Loucy (cell line): Measurements from ENCODE around the gene GSS.

ENCODE experiments used
- H2AFZ ChIP-seq: fragments of 200-600 bp; sonication (generic); 2 replicates; pipeline ENCODE4 v1.6.0; 2016; ENCODE audit warnings: antibody characterized with exemption, mild to moderate bottlenecking, low read length, moderate library complexity
- H3F3A ChIP-seq: fragments of 200-600 bp; 2 replicates; pipeline ENCODE4 v1.6.0; 2016; ENCODE audit warnings: antibody characterized with exemption, low read depth, mild to moderate bottlenecking
- H3K27me3 ChIP-seq: fragments of 200-600 bp; sonication (generic); 2 replicates; pipeline ENCODE4 v1.6.1; 2014; ENCODE audit warnings: low read length, mild to moderate bottlenecking; ENCODE audit not compliant: insufficient read depth, poor library complexity, severe bottlenecking
- H3K36me3 ChIP-seq: fragments of 200-600 bp; sonication (generic); 2 replicates; pipeline ENCODE4 v1.6.1; 2016; ENCODE audit warnings: low read length; ENCODE audit not compliant: insufficient read depth
- H3K4me1 ChIP-seq: fragments of 200-600 bp; sonication (generic); 2 replicates; pipeline ENCODE4 v1.5.1; 2014; ENCODE audit warnings: low read length, mild to moderate bottlenecking; ENCODE audit not compliant: insufficient read depth, poor library complexity, severe bottlenecking
- H3K4me2 ChIP-seq: fragments of 200-600 bp; sonication (generic); 2 replicates; pipeline ENCODE4 v1.6.0; 2014; ENCODE audit warnings: antibody characterized with exemption, low read length, low read depth, mild to moderate bottlenecking; ENCODE audit not compliant: poor library complexity, severe bottlenecking
- H3K4me3 ChIP-seq: fragments of 200-600 bp; sonication (generic); 2 replicates; pipeline ENCODE4 v1.5.1; 2014; ENCODE audit warnings: low read length, mild to moderate bottlenecking, mixed read lengths; ENCODE audit not compliant: poor library complexity, severe bottlenecking
- H3K79me2 ChIP-seq: fragments of 200-600 bp; sonication (generic); 2 replicates; pipeline ENCODE4 v1.6.1; 2014; ENCODE audit warnings: low read length; ENCODE audit not compliant: insufficient read depth
- H3K9ac ChIP-seq: fragments of 200-600 bp; sonication (generic); 2 replicates; pipeline ENCODE4 v1.6.0; 2014; ENCODE audit warnings: mild to moderate bottlenecking, low read depth, low read length, moderate library complexity; ENCODE audit not compliant: poor library complexity, severe bottlenecking
- H3K9me2 ChIP-seq: fragments of 200-600 bp; sonication (generic); replicated peaks from 2 replicates; pipeline ENCODE4 v1.6.1; 2016; ENCODE audit warnings: low read depth, low read length, mixed read lengths
- H3K9me3 ChIP-seq: fragments of 200-600 bp; sonication (generic); 2 replicates; pipeline ENCODE4 v1.6.1; 2014; ENCODE audit warnings: mild to moderate bottlenecking, antibody characterized with exemption, low read length, low read depth; ENCODE audit not compliant: insufficient read depth
- H4K20me1 ChIP-seq: fragments of 200-600 bp; sonication (generic); 2 replicates; pipeline ENCODE4 v1.6.0; 2014; ENCODE audit warnings: antibody characterized with exemption, low read length, mild to moderate bottlenecking; ENCODE audit not compliant: insufficient read depth, poor library complexity, severe bottlenecking
- CTCF ChIP-seq: fragments of 200-600 bp; sonication (generic); conservative IDR thresholded peaks from 2 replicates; pipeline ENCODE4 v1.5.1; 2014; ENCODE audit warnings: mild to moderate bottlenecking, antibody characterized with exemption, low read length
- EZH2phosphoT487 ChIP-seq: fragments of 200-600 bp; IDR thresholded peaks from 2 replicates; pipeline ENCODE4 v1.6.1; 2018; ENCODE audit warnings: antibody characterized with exemption, mild to moderate bottlenecking, moderate library complexity, borderline replicate concordance

GSS gene

GRCh38 chr20:34923414-34923813 is 32.2 kb downstream of the GSS start:
- Histone ChIP-seq H3K9me3 (no peaks in the 10 kb centered on the region), H3K79me2 (no peaks in the 10 kb centered on the region), H2AFZ (no peak overlapping the region), H3K4me3 (no peak overlapping the region), H3F3A (no peaks in the 10 kb centered on the region), H4K20me1 (no peaks in the 10 kb centered on the region), H3K36me3 (peaks cover 5% of the 10 kb centered on the region; the same call in 1 of the 2 replicates), H3K9ac (no peak overlapping the region), H3K27me3 (no peaks in the 10 kb centered on the region), H3K9me2 (no peaks in the 10 kb centered on the region), H3K4me2 (no peak overlapping the region), H3K4me1 (peaks cover 8% of the 10 kb centered on the region)
- TF ChIP-seq CTCF, result no peak
- no peak for TF ChIP-seq EZH2phosphoT487

- no peak overlapping the region for H3K4me2 ChIP-seq
- no peaks in the 10 kb centered on the region for H3K79me2 ChIP-seq
- H2AFZ ChIP-seq, result no peak overlapping the region
- H3K9ac ChIP-seq, result no peak overlapping the region
- H3K9me2 ChIP-seq, result no peaks in the 10 kb centered on the region
- H3K27me3 ChIP-seq, result no peaks in the 10 kb centered on the region
- H3K4me1 ChIP-seq, result peaks cover 8% of the 10 kb centered on the region
- no peaks in the 10 kb centered on the region for H3K9me3 ChIP-seq
- no peak overlapping the region for H3K4me3 ChIP-seq
- TF ChIP-seq CTCF, result no peak
- TF ChIP-seq EZH2phosphoT487, result no peak
- peaks cover 3% of the 10 kb centered on the region; the same call in 1 of the 2 replicates for H3K36me3 ChIP-seq
- H3F3A ChIP-seq, result no peaks in the 10 kb centered on the region
- H4K20me1 ChIP-seq, result no peaks in the 10 kb centered on the region
Observed at GRCh38 chr20:34922654-34923381, 32.8 kb downstream of the GSS start.

GRCh38 chr20:34921436-34921835 is 34.2 kb downstream of the GSS start:
- TF ChIP-seq EZH2phosphoT487 (no peak), CTCF (no peak)
- Histone ChIP-seq H3K4me3 (no peak overlapping the region), H3K9me2 (no peaks in the 10 kb centered on the region), H3K4me2 (no peak overlapping the region), H3K27me3 (no peaks in the 10 kb centered on the region), H3K9me3 (no peaks in the 10 kb centered on the region), H3K4me1 (peaks cover 8% of the 10 kb centered on the region), H3K36me3 (peaks cover 3% of the 10 kb centered on the region; the same call in 1 of the 2 replicates), H3K9ac (no peak overlapping the region), H3F3A (no peaks in the 10 kb centered on the region), H2AFZ (no peak overlapping the region), H4K20me1 (no peaks in the 10 kb centered on the region), H3K79me2 (no peaks in the 10 kb centered on the region)
